HG02943 (cell line): ENCODE measurements around the gene TMEM222.

Source experiments
- ATAC-seq: cut with Tn5 transposase; IDR thresholded peaks from one replicate; pipeline ENCODE4 v1.9.1; 2021; ENCODE audit warnings: mild to moderate bottlenecking, low read depth, moderate library complexity; ENCODE audit not compliant: unreplicated experiment

TMEM222 gene

DNA sequence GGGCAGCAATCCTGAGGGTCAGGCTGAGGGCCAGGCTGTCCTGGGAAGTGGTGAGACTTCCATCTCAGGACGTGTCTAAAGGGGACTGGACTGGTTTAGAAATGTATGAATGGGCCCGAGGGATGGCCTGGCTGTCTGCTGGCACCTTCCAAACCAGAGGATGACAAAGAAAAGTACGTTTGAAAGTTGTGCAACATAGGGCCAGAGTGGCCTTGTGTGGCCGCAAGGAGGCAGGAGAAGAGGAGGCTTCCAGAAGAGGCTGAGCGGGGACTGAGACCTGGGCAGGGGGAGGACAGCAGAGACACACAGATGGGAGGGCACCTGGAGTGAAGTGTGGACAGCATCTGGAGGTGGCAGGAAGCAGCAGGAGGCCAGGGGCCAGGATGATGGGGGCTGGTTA lies 17.2 kb downstream of the TMEM222 start:
- no peak for ATAC-seq

DNA sequence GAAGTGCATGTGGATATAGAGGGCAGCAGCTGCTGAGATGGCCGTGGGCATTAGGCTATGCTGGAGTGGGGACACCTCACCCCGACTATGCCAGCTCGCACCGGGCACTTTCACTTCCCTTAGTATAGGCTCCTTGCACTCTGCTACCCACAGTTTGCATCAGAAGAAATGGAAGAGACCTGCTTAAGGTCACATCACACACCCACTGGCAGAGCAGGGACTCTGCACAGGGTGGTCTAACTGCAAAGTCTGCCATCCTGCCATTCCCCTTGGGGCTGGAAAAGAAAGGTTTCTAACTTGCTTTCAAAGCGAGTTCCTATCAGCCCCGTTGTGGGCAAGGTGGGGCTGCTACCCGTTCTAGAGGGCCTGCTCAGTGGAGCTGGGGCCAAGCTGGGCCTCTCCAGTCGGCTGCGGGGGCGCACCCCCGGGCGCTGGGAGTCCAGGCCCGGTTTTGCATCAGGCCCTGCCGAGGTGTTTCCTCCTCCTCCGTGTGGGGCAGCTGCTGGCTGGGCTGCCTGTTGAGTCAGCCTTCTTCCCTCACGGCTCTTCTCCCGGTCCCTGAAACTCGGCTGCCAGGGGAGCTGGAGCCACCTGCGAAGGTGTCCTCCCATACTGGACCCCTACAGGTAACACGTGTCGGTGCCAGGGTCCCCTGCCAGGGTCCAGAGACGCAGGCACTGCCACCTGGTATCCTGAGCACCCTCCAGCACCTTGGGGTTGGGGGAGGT lies 19.7 kb downstream of the TMEM222 start, which contains the start of gene SYTL1:
Gene SYTL1, plus strand, starts transcription at position 498 of the 728 bp plus-strand sequence. CDS start 3,313 bp downstream, outside the sequence.
- ATAC-seq = peak; percentile 47

- no peak for ATAC-seq
Measured at GRCh38 chr1:27342391-27342777, 20.4 kb downstream of the TMEM222 start.

- no peak for ATAC-seq
Measured at GRCh38 chr1:27342778-27343638, 21.0 kb downstream of the TMEM222 start.

- ATAC-seq = no peak
Measured at GRCh38 chr1:27343639-27344025, 21.7 kb downstream of the TMEM222 start.

DNA sequence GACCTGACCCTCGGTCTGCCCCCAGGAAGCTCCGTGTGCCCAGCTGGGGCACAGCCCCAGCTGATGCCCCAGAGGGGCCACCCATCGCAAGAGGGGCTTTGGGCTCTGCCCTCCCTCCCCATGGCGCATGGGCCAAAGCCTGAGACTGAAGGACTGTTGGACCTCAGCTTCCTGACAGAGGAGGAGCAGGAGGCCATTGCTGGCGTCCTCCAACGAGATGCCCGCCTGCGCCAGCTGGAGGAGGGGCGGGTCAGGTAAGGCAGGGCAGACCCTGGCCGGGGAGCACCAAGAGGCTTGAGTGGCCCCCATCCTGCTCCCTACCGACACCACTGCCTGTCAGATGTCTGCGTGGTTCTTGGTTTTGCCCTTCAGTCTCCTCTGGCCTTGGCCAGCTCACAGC lies 23.3 kb downstream of the TMEM222 start:
- ATAC-seq = no peak

DNA sequence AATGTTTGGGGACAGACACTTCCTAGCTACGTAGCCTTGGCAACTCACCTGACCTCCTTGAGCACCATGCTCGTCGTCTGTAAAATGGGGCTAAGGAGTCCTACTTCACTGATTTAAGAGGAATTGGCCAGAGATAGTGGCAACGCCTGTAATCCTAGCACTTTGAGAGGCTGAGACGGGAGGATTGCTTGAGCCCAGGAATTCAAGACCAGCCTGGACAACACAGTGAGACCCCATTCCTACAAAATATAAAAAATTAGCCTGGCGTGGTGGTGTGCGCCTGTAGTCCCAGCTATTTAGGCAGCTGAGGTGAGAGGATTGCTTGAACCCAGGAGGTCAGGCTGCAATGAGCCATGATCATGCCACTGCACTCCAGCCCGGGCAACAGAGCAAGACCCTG lies 24.4 kb downstream of the TMEM222 start:
- no peak for ATAC-seq

- ATAC-seq = no peak
Measured at GRCh38 chr1:27346991-27347624, 25.1 kb downstream of the TMEM222 start.

- no peak for ATAC-seq
Measured at GRCh38 chr1:27348861-27349783, 27.2 kb downstream of the TMEM222 start.

GRCh38 chr1:27349784-27350662 lies 28.1 kb downstream of the TMEM222 start:
- ATAC-seq = no peak

DNA sequence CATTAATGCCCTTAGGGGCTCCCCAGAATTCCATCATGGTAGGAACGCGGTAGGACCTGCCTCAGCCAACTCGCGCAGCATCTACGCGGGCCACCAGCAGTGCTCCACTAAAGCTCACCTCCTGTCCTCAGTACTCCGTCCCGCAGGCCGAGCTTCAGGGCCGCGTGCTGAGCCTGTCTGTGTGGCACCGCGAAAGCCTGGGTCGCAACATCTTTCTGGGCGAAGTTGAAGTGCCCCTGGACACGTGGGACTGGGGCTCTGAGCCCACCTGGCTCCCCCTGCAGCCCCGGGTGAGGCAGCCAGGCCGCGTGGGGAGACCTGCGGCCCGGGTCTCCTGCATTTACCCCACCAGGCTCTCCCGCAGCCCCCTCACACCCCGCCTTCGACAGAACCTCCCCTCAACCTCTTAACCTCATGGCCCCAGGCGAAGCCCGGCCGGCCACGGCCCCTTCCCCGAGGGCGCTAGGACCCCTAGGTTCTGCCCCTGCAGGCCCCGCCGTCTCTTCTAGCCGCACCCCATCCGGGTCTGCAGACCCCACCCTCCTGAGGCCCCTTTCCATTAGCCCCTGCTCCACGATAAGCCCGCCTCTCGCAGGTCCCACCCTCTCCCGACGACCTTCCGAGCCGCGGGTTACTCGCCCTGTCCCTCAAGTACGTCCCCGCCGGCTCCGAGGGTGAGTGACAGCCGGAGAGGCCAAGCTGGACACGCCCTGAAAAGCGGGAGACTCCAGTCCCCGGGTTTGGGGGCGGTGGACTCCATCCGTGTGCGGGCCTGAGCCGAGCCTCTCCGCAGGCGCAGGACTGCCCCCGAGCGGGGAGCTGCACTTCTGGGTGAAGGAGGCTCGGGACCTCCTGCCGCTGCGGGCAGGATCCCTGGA lies 28.9 kb downstream of the TMEM222 start:
- ATAC-seq = no peak

GRCh38 chr1:27351541-27352107 lies 29.7 kb downstream of the TMEM222 start:
- ATAC-seq = no peak

DNA sequence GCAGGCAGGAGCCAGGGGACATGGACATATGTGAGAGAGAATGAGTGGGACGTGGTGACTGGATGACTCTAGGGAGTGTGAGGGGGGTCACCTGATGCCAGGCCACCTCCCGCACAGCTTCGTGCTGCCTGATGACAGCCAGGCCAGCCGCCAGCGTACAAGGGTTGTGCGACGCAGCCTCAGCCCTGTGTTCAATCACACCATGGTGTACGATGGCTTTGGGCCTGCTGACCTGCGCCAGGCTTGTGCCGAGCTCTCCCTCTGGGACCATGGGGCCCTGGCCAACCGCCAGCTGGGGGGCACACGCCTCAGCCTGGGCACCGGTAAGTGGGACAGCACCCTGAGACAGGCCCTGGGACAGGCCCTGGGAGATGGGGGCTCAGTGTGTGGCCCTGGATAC lies 31.2 kb downstream of the TMEM222 start:
- no peak for ATAC-seq

DNA sequence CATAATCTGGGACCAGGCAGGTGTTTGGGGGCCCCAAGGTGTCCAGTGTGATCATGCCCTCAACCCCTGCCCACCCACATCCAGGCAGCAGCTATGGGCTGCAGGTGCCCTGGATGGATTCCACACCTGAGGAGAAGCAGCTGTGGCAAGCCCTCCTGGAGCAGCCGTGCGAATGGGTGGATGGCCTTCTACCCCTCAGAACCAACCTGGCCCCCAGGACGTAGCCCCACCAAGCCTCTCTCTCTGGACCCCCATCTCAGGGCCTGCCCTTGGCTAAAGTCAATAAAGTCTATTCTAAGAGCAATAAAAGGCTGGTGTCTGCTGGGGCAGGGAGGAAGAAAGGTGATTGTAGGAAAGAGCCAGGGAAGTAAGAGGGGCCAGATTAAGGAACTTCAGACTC lies 31.7 kb downstream of the TMEM222 start:
- no peak for ATAC-seq

GRCh38 chr1:27355683-27356082 lies 33.7 kb downstream of the TMEM222 start:
- ATAC-seq = no peak

DNA sequence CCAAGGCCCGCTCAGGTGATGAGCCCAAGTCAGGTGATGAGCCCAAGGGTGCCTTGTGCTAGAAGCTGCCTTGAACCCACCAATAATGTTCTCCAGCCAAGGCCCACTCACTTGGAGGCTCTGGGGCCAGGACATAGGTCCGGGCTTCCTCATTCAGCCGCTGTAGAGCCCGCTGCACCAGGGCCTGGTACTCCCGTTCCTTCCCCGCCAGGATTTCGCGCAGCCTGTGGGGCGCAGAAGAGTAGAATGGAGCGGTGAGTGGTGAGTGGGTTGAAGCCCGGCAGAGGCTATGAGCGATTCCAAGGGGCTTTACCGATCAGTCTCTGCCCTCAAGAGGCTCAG lies 34.3 kb downstream of the TMEM222 start:
- ATAC-seq = no peak

- ATAC-seq = no peak
Measured at GRCh38 chr1:27356619-27357280, 34.8 kb downstream of the TMEM222 start.
